Activated naive CD8-positive, alpha-beta T cell treated with anti-CD3 and anti-CD28 coated beads, Interleukin-2, amount 10 ng/mL, durations not matched to agents 7 days and 5 days (primary cell): ENCODE measurements around the gene CCDC154. TPM values are rescaled to one million over a fixed set of nuclear protein-coding genes. Genes with fewer than 3 reads are reported as not detected.

Source experiments
- ATAC-seq: fragments of 150-1000 bp; cut with Tn5 transposase; one replicate; pipeline ENCODE4 v1.10.0; 2021; ENCODE audit warnings: low read depth, moderate library complexity
- POLR2A ChIA-PET: fragments of 350-600 bp; sonication (Branson Sonifier 250); formaldehyde crosslinking; loops from one replicate; lab custom pipeline; 2021; ENCODE audit warnings: antibody characterized with exemption; lab: Charles Lee
- DNase-seq: peaks from one replicate; pipeline ENCODE4 v3.0.0; 2021
- H3K27ac Mint-ChIP-seq: one replicate; pipeline ENCODE4 v1.8.0; 2022; ENCODE audit warnings: mild to moderate bottlenecking, mixed read lengths
- H3K27me3 Mint-ChIP-seq: one replicate; pipeline ENCODE4 v1.8.0; 2022; ENCODE audit warnings: mild to moderate bottlenecking, moderate library complexity, mixed read lengths
- H3K36me3 Mint-ChIP-seq: one replicate; pipeline ENCODE4 v1.8.0; 2021; ENCODE audit warnings: mild to moderate bottlenecking, mixed read lengths
- H3K4me1 Mint-ChIP-seq: one replicate; pipeline ENCODE4 v1.8.0; 2021; ENCODE audit warnings: mixed read lengths
- H3K4me3 Mint-ChIP-seq: one replicate; pipeline ENCODE4 v1.8.0; 2022; ENCODE audit warnings: mild to moderate bottlenecking, moderate library complexity, mixed read lengths
- H3K9me3 Mint-ChIP-seq: one replicate; pipeline ENCODE4 v1.8.0; 2021; ENCODE audit warnings: mixed read lengths
- total RNA-seq, 2 experiments: library from RNA; stranded (reverse); gene quantifications; one replicate each; pipeline ENCODE4 v1.2.3, GENCODE V29; 2021

The CCDC154 gene
- total RNA-seq, 2 experiments from 2014 or later = 6.1 to 6.5 TPM

DNA sequence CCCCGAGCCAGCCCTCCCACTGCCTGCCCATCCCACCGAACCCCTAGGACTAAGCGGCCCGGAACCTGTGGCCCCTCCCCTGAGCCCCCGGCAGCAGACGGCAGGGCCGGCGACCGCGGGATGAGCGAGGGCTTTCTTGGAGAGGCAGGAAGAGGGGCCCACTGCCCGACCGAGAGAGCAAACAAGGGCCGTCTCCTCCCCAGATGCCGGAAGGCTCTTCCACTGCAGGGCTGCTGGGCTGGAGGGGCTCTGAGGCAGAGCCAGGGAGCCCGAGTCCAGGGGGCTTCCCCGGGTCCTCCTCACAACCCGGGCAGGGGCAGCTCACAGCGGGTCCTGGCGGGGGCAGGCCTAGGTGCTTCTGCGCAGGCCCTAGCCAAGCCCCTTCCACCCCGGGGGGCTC lies 10.6 kb downstream of the CCDC154 start:
- Mint-ChIP-seq H3K36me3 (no peaks in the 10 kb centered on the region), H3K9me3 (no peaks in the 10 kb centered on the region), H3K4me3 (no peak overlapping the region), H3K27me3 (no peaks in the 10 kb centered on the region), H3K4me1 (no peaks in the 10 kb centered on the region), H3K27ac (no peak overlapping the region)
- POLR2A ChIA-PET = interaction anchor here (0.7 to 3.0 kb wide), 2 partner anchors 13 to 42 kb away, joined by 3 to 18 read pairs; partner anchors contain the start of gene UQCC4
- DNase-seq (no peak), ATAC-seq (no peak)

DNA sequence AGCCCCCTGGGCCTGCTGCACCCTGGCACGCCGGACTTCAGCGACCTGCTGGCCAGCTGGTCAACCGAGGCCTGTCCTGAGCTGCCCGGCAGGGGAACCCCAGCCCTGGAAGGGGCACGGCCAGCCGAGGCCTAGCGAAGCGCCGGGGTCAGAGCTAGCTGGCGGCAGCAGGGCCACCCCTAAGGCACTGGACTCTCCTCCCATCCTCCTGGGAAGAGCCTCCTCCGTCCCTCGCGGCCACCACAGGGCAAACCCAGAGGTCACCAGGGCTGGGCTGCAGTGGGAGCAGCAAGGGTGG lies 11.1 kb downstream of the CCDC154 start:
- no peaks in the 10 kb centered on the region for H3K36me3 Mint-ChIP-seq
- POLR2A ChIA-PET = interaction anchor here (0.7 to 3.0 kb wide), 4 partner anchors 12 to 273 kb away, joined by 3 to 18 read pairs (median 3); partner anchors contain the start of genes MAPK8IP3 and UQCC4
- no peak for DNase-seq
- no peak for ATAC-seq
- no peak overlapping the region for H3K27ac Mint-ChIP-seq
- H3K27me3 Mint-ChIP-seq = no peaks in the 10 kb centered on the region
- no peaks in the 10 kb centered on the region for H3K9me3 Mint-ChIP-seq
- H3K4me1 Mint-ChIP-seq = no peaks in the 10 kb centered on the region
- H3K4me3 Mint-ChIP-seq = no peak overlapping the region

DNA sequence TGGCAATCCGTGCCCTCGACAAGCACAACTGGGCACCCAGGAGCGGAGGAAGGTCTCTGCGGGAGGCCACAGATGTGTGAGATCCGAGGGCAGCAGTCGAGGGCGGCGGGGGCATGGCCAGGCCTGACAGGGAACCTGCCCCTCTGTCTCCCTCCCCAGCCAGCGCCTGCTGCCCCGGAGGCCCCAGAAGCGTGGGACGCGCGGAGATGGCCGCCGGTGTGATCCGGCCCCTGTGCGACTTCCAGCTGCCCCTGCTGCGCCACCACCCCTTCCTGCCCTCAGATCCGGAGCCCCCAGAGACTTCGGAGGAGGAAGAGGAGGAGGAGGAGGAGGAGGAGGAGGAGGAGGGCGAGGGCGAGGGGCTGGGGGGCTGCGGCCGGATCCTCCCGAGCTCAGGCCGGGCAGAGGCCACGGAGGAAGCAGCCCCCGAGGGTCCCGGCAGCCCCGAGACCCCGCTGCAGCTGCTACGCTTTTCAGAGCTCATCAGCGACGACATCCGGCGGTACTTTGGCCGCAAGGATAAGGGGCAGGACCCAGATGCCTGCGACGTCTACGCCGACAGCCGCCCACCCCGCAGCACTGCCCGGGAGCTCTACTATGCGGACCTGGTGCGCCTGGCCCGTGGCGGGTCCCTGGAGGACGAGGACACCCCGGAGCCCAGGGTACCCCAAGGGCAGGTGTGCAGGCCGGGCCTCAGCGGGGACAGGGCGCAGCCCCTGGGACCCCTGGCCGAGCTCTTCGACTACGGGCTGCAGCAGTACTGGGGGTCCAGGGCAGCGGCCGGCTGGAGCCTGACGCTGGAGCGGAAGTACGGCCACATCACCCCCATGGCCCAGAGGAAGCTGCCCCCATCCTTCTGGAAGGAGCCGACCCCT lies 11.7 kb downstream of the CCDC154 start:
- DNase-seq (no peak), ATAC-seq (peak; percentile 32)
- Mint-ChIP-seq H3K27me3 (no peaks in the 10 kb centered on the region), H3K4me1 (no peaks in the 10 kb centered on the region), H3K4me3 (peak overlapping the region; percentile 71), H3K27ac (peak overlapping the region; percentile 85), H3K36me3 (no peaks in the 10 kb centered on the region), H3K9me3 (no peaks in the 10 kb centered on the region)
- POLR2A ChIA-PET = interaction anchor here (1.0 to 3.0 kb wide), 3 partner anchors 12 to 273 kb away, joined by 3 to 18 read pairs (median 3); partner anchors contain the start of genes MAPK8IP3 and UQCC4

DNA sequence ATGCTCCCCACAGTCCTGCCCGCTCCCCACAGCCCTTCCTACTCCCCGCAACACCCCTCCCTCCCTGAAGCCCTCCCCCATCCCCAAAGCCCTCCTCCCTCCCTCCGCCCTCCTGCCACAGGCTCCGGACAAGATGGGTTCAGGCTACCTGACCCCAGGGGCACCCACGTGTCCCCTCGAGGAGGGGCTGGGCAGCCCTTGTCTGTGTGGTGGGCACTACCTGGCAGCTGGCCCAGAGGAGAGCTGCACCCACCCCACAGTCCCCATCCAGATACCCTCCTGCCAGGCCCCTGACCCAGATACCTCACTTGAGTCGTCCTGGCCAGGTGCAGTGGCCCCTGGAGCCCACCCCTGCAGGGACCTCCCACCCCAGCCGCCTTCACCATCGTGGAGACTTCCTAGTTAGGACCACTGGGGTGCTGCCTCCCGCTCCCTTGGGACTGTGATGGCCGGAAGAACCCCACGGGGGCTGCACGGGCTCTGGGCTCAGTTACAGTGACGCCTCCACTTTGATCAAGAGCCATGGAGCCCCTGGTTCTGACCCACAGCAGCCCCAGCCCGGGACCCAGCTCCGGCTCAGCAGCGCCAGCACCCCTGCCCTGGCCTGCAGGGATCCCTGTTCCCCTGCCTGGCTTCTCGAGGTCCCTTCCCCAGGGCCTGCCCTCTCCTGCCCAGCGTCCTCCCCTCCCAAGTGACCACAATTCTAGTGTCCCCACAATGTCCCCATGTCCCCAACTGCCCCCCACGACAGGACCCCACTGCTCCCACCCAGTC lies 12.7 kb downstream of the CCDC154 start:
- no peak for DNase-seq
- no peaks in the 10 kb centered on the region for H3K27me3 Mint-ChIP-seq
- H3K9me3 Mint-ChIP-seq = no peaks in the 10 kb centered on the region
- peak overlapping the region; percentile 71 for H3K4me3 Mint-ChIP-seq
- H3K36me3 Mint-ChIP-seq = no peaks in the 10 kb centered on the region
- ATAC-seq = no peak
- peak overlapping the region; percentile 85 for H3K27ac Mint-ChIP-seq
- POLR2A ChIA-PET = interaction anchor here (1.2 to 3.0 kb wide), 2 partner anchors 11 to 104 kb away, joined by 3 to 18 read pairs; partner anchors contain the start of gene UQCC4
- H3K4me1 Mint-ChIP-seq = no peaks in the 10 kb centered on the region

DNA sequence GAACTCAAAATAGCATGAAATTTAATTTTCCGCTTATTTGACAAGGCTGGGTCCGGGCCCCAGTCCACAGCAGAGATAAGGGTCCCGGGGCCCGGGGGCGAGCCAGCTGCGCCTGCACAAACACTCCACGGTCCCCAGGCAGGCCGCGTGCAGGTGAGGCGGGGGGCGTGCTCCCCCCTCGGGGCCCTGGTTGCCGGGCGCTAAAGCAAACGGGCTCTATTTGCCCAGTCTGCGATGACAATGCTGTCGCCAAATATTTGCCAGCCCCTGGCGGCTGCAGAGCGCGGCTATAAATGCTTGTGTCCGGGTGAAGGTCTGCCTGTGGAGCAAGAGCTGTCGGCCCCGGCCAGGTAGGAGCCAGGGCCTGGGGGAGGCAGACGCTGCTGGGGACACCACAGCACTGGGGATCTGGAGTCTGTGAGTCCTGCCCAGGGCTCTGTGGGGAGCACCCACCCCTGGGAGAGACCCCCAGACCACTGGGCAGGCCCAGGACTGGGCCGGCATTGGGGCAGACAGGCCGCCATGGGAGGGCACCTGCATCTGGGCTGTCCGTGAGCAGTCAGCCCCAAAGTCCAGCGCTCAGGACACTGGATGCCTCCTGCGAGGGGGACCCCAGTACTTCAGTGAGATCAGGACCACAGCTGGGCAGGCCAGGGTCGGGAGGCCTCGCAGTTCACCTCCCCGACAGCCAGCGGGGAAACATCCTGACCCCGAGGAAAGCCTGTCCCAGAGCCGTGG lies 13.4 kb downstream of the CCDC154 start, which contains the start of gene PERCC1:
PERCC1 (plus strand) TSS at position 320 of the 738 bp plus-strand sequence. CDS start 1,516 bp downstream, outside the sequence.
- ATAC-seq = no peak
- Mint-ChIP-seq H3K9me3 (no peaks in the 10 kb centered on the region), H3K4me1 (no peaks in the 10 kb centered on the region), H3K36me3 (no peaks in the 10 kb centered on the region), H3K27me3 (no peaks in the 10 kb centered on the region), H3K27ac (peak within 1 kb of the TSS; percentile 85), H3K4me3 (peak within 1 kb of the TSS; percentile 71)
- POLR2A ChIA-PET = interaction anchor here (3.0 kb wide), 1 partner anchor 10 kb away, joined by 18 read pairs; the partner anchor contains the start of gene UQCC4
- DNase-seq = no peak

DNA sequence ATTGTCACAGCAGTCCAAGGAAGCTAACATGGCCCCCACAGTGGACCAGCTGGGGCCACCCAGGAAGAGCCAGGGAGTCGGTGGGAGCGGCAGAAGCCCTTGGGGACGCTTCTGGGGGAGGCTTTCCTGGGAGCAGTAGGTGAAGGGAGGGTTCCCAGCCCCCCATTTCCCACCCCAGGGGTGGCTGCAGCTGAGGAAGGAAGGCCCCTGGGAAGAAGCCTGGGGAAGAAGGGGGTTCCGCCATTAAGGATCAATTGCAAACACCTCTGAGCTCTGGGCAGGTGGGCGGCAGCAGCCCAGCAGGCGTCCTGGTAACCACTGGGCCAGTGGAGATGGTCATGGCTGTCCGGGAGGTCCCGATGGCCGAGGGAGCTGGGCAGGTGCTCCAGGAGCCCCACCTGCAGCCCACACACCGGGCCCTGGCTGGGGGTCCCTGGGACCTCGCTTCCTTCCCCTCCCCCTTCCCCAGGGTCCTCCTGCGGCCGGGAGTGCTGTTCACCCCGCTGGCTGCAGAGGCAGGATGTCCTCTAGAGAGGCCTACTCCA lies 14.1 kb downstream of the CCDC154 start:
- Mint-ChIP-seq H3K4me3 (no peak overlapping the region), H3K36me3 (no peaks in the 10 kb centered on the region), H3K27me3 (no peaks in the 10 kb centered on the region), H3K9me3 (no peaks in the 10 kb centered on the region), H3K27ac (no peak overlapping the region), H3K4me1 (no peaks in the 10 kb centered on the region)
- DNase-seq (no peak), ATAC-seq (no peak)
- POLR2A ChIA-PET = no interaction called here

DNA sequence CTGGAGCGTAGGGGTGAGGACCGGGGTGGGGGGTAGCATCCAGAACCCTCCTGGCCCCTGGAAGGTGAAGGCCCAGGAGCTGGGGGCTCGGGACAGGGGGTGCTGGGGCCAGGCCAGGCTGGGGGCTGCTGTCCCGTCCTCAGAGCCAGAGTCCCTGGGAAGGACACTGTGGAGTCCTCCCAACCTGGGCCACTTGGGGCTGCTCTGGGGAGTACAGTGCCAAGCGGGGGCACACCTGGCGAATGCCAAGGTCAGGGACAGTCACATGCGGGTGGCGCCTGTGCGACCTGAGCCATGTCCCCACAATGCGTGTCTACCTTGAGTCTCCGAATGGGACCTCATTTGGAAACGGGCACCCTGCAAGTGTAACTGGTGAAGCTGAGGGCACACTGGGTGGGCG lies 14.7 kb downstream of the CCDC154 start:
- Mint-ChIP-seq H3K9me3 (no peaks in the 10 kb centered on the region), H3K4me3 (no peak overlapping the region), H3K27me3 (no peaks in the 10 kb centered on the region), H3K27ac (no peak overlapping the region), H3K4me1 (no peaks in the 10 kb centered on the region), H3K36me3 (no peaks in the 10 kb centered on the region)
- POLR2A ChIA-PET = no interaction called here
- ATAC-seq = no peak
- DNase-seq = no peak

DNA sequence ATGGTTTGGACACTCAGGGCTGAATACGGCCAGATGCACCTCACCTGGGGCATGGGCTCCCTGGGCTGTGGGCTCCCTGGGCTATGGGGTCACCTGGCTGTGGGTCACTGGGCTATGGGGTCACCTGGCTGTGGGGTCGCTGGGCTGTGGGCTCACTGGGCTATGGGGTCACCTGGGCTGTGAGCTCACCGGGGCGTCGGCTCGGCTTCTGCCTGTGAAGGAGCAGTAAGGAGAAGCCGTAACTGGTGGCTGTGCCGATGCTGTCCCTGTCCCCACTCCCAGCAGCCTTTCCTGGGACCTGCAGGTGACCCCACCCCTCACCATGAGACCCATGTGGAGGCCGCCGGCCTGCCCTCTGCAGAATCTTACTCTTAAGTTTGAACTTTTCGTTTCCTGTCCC lies 15.3 kb downstream of the CCDC154 start:
- no peak for ATAC-seq
- no peaks in the 10 kb centered on the region for H3K4me1 Mint-ChIP-seq
- DNase-seq = no peak
- no peak overlapping the region for H3K4me3 Mint-ChIP-seq
- POLR2A ChIA-PET = interaction anchor here (0.7 to 0.8 kb wide), 2 partner anchors 9 to 182 kb away, joined by 3 to 4 read pairs; partner anchors contain the start of gene UQCC4
- H3K36me3 Mint-ChIP-seq = no peaks in the 10 kb centered on the region
- H3K27ac Mint-ChIP-seq = no peak overlapping the region
- H3K9me3 Mint-ChIP-seq = no peaks in the 10 kb centered on the region
- no peaks in the 10 kb centered on the region for H3K27me3 Mint-ChIP-seq

DNA sequence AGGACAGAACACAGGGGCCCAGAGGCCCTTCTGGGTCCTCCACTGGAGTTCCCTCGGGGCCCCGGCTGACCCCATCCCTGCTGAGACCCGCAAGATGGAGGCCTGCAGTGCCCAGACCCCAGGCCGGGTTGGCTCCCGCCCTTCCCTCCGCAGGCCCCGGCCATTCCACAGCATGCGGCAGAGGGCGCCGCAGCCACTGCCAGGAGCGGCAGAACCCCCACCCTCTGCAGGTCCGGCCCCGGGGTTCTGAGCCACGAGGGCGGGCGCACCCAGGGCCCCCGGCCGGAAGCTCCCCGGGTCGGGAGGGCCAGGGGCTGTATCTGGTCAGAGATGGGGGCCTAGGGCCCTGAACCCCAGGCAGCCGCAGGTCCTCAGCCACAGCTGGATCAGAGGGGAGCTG lies 15.8 kb downstream of the CCDC154 start:
- H3K4me3 Mint-ChIP-seq = no peak overlapping the region
- DNase-seq (peak; percentile 76), ATAC-seq (peak; percentile 73)
- H3K27ac Mint-ChIP-seq = no peak overlapping the region
- POLR2A ChIA-PET = interaction anchor here (0.7 to 0.9 kb wide), 3 partner anchors 8 to 277 kb away, joined by 3 to 4 read pairs (median 3); partner anchors contain the start of genes MAPK8IP3 and UQCC4
- H3K4me1 Mint-ChIP-seq = no peaks in the 10 kb centered on the region
- no peaks in the 10 kb centered on the region for H3K36me3 Mint-ChIP-seq
- no peaks in the 10 kb centered on the region for H3K27me3 Mint-ChIP-seq
- H3K9me3 Mint-ChIP-seq = no peaks in the 10 kb centered on the region

DNA sequence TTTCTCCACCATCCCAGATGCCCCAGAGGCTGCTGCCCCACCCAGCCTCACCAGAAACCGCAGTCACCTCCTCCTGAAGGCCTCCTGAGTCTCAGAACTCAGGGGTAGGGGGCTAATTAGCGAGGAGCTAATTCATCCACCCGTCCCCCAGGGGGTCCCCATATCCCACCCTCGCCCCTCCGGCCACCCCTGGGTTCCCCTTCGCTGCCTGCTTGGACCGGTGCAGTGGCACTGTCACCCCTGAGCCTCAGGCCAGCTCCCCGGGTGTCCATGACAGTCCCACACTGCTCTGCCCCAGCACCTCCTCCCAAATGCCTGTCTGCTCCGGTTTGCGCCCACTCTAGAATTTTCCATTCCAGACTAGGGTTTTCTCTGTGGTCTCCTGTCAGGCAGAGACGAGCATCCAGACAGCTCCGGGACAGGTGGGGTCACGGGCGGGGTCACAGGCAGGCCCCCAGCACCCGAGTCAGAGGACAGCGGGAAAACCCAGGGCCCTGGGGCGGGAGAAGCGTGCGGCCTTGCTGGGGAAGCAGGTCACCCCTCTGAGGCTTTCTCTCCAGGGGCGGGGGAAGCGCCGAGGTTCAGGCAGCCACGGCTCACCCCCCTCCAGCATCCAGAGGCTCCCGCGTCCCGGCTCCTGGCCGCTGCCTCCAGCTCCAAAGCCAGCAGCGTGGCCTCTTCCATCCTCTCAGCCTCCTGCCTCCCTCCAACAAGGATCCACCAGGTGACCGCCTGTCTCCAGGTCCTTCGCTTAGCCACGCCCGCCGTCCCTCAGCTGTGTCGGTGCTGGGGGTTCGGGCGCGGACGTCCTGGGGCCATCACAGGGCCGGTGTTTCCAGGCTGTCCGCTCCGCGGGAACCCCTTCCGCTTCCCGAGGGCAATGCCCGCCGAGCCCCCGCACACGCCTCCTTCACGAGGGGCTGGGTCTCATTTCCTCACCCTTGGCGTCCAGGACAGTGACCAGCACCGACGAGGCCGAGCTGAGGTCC lies 16.6 kb downstream of the CCDC154 start:
- POLR2A ChIA-PET = interaction anchor here (0.9 kb wide), 1 partner anchor 278 kb away, joined by 3 read pairs; the partner anchor contains the start of gene MAPK8IP3
- H3K4me3 Mint-ChIP-seq = no peak overlapping the region

DNA sequence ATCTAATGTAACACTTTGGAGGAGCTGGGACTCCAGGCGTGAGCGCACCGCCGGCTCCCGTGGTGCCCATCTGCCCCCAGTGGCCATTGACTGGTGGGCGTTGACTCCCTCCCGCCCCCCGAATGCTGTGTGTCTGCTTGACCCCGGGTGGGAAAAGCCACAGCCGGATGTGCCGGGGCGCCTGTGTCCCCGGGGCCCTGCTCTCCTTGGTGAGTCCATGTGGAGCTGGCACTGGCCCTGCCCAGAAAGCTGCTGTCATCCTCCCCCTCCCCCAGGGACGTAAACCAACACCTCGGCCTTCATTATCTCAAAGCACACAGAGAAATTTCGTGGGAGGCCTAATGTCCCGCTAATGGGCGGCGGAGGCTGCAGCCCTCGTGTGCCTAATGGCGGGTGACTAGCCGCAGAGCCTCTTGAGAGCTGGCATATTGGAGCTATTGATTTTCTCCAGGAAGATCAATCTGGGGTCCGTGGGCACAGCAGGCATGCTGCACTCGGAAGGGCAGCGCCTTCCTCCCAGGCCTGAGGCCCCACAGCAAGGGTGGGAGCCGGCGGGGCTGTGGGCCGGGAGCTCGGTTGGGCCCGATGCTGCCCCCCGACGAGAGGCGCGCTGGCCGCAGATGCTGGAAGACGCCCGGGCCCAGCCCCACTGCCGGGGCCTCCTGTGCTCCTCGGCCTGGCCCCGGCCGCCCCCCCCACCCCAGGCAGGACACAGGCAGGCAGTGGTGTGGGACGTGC lies 17.5 kb downstream of the CCDC154 start:
- DNase-seq (no peak), ATAC-seq (no peak)
- Mint-ChIP-seq H3K9me3 (no peaks in the 10 kb centered on the region), H3K36me3 (no peaks in the 10 kb centered on the region), H3K4me3 (no peak overlapping the region), H3K27ac (no peak overlapping the region), H3K27me3 (no peaks in the 10 kb centered on the region), H3K4me1 (peaks cover 2% of the 10 kb centered on the region)
- POLR2A ChIA-PET = no interaction called here

More for the DNA sequence above, 16.6 kb downstream of the CCDC154 start:
- Mint-ChIP-seq H3K9me3 (no peaks in the 10 kb centered on the region), H3K4me1 (no peaks in the 10 kb centered on the region), H3K36me3 (no peaks in the 10 kb centered on the region), H3K27me3 (no peaks in the 10 kb centered on the region), H3K27ac (no peak overlapping the region)
- ATAC-seq (no peak), DNase-seq (no peak)
